NCI-H2029 (cell line): ENCODE data around the gene GTF2I.
"Not testable (repeated sequence)": the region's sequence is repeated elsewhere in the genome, so short reads cannot be mapped to it uniquely, and the experiment has no call there.

Experiments
- DNase-seq: peaks from one replicate; lab custom pipeline; 2025; lab: John Stamatoyannopoulos, UW

GTF2I gene

DNA sequence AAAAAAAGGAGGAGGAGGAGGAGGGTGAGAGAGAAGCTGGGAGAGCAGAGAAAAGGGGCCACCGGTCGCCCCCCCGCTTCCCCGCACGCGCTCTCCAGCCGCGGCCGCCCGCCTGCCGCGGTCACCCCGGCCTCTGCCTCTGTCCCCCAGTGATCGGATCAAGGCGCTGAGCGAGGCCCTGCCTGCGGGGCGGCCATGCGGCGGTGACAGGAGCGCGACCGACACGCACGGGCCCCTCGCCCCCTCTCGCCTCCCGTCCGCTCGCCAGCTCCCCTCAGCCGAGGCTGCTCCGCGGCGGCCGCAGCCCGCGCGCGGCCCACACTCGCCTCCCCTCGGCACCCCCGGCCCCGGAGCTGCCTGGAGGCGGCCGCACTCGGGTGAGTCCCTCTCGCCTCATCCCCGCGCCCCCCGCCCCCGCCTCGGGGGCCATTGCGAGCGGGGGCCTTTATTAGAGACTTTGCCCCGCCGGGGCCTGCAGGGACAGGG is at the start of gene GTF2I:
TSS of gene GTF2I (plus strand) at position 27 of the 486 bp plus-strand sequence. CDS start 31,411 bp downstream, outside the sequence.
- no peak for DNase-seq

DNA sequence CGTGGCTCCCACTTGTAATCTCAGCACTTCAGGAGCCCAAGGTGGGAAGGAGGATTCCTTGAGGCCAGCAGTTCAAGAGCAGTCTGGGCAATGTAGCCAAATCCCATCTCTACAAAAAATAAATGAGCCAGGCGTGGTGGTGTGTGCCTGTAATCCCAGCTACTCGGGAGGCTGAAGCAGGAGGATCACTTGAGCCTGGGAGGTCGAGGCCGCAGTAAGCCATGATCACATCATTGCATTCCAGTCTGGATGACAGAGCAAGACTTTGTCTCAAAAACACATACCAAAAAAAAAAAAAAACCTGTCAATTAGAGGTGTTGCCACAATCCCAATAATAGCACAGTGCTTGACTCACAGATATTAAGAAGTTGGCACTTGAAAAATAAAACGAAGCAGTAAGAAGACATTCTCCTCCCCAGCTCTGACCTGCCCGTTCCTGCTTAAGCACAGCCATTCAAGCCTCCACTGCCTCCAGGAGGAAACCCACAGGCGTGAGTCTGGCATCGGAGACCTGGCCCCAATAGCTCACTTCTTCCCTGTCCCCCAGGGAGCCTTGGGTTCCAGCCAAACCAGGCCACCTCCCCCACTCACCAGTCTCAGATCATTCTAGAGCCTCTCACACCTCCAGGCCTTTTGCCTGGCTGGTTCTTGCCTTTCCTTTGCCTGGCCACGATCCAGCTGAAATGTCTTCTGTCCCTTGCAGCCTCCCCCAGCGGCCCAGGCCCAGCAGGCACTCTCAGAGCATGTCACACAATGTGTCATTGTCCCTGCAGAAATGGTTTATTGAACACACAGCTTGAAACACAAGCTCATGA is 45.3 kb upstream of the GTF2I start:
- DNase-seq: peak; percentile 36

DNA sequence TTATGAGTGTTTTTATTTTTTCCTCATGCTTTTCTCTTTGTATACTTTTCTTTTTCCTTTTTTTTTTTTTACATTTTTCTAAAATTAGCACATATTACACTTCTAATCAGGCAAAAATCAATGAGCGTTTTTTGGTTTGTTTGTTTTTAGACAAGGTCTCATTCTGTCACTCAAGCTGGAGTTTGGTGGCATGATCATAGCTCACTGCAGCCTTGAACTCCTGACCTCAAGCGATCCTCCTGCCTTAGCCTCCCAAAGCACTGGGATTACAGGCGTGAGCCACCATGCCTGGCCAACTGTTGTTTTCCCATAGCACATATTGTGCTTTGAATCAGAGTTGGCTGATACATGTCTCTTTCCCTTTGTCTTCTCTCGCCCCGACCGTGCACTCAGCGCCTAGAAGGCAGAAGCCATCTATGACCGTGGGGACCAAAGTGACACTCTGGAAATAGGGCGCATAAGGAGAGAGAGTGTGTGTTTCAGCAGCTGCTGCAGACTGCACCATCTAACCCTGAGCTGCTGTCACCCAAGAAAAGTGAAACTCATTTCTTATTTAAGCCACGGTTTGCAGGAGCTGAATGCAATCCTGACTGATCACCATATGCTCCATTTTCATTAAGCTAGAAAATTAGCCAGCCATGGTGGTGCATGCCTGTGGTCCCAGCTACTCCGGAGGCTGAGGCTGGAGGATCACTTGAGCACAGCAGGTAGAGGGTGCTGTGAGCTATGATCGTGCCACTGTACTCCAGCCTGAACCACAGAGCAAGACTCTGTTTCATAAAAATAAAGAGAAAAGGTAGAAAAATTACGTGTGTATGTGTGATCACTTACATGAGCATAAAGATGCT is 41.4 kb upstream of the GTF2I start:
- DNase-seq: no peak

DNA sequence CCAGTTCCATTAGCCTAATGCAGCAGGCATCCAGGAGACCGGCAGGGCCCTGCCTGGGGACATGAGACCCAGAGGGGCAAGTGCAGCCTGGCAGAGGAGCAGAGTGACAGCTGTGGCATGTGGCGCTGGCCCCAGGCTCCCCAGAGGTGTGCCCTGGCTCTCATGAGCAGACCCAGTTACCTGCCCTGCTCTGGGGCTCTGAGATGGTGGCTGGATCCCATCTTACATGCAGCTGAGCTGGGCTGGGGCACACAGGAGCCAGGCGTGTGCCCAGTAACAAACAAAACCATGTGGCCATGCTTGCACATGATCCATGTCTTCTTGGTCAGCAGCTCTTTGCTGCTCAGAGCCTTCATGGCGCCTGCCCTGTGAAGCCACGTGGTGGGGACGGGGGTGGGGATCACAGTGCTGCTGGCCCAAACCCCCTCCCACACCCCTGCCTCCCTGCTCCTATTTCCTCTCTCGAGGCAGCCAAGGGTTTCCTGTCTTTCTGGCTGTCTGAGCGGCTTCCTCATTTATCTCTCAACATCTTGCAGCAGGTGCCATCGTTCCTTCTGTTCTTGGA is 40.3 kb upstream of the GTF2I start:
- DNase-seq: peak; percentile 6

DNA sequence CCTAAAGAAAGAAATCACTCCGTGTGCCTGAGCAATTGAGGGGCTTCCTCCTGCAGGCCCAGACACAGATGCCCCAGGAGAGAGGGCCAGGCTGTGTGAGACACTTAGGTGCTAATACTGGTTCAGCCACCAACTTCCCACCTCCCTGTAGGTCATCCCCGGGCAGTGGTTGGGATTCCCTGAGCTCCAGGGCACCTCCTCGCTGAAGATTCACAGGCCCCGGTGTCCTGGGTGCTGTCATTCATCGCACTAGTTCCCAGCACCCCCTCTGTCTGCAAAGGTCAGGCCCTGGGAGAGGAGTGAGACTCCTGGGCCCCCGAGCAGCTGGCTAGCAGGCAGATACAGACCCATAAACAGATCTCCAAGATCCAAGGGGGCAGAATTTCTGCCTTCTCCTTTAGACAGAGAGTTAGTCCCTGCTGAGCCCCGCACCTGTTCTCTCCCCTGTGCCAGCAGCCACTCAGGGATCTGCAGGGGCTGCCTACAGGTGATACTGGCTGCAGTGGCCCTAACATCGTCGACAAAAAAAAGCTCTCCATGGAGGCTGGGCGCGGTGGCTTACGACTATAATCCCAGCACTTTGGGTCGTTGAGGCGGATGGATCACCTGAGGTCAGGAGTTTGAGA is 38.2 kb upstream of the GTF2I start:
- no peak for DNase-seq

DNA sequence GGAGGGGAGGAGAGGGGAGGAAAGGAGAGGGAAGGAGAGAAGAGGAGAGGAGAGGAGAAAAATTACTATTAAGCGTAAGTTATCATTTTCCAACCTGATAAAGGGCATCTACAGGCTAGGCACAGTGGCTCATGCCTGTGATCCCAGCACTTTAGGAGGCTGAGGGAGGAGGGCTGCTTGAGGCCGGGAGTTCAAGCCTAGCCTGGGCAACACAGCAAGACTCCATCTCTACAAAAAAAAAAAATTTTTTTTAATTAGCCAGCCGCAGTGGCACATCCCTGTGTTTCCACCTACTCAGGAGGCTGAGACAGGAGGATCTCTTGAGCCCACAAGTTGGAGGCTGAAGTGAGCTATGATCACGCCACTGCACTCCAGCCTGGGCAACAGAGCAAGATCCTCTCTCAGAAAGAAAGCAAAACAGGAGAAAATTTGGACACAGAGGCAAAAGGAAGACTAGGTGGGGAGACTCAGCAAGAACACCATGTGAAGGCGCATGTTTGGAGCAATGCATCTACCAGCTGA is 35.2 kb upstream of the GTF2I start:
- DNase-seq: no peak

DNA sequence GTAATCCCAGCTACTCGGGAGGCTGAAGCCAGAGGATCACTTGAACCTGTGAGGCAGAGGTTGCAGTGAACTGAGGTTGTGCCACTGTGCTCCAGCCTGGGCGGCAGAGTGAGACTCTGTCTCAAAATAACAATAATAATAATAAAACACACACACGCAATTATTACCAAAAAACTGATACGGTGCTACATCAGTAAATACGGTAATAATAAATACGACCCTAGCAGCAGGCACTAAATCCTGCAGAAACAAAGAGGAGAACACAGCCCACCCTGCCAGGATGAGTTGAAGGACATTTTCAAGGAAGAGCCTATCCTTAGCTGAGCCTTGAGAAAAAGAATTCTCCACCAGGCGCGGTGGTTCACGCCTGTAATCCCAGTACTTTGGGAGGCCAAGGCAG is 34.4 kb upstream of the GTF2I start:
- DNase-seq: no peak

DNA sequence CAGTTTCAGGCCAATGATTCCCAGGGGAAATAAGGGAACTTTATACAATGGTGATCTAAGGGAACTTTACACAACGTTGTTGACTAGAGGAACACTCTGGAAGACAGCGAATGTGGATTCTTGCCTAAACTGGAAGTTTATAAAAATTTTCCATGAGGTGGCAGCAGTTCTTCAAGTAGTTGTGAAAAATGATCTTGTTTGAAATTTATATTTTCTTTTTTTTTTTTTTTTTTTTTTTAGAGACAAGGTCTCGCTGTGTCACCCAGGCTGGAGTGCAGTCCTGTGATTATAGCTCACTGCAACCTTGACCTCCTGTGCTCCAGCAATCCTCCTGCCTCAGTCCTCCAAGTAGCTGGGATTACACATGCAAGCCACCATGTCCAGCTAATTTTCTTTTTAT is 32.1 kb upstream of the GTF2I start:
- no peak for DNase-seq

DNA sequence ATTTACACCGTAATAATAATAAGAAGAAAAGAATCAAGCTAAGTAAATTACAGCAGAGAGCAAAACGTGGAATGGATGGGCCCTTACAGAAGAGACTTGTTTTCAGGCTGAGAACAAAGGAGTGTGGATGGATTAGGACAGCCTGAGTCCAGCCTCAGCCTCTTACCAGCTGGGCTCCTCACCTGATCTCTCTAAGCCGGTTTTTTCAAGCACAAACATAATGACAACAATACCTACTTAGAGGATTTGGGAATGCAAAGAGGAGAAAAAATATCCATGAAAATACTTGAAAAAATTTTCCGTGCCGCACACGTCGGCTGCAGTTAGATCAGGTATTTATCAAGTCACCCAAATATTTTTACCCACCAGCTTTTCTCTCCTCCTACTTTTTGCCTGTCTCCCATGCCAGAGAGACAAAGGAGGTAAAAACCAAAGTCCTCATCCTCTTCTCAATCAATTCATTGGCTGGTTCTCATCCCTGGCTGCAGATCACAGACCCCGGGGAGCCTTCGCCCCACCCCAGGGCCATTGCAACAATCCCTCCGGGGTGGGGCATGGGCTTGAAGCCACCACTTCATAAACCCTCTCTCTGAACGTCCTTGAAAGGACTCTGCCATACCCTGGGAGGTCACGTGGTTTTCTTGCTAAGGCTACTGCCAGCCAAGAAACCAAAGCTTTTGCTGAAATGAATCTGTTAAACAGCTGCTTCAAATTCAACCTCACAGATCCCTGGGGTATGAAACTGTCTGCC is 29.7 kb upstream of the GTF2I start:
- DNase-seq: peak; percentile 50

DNA sequence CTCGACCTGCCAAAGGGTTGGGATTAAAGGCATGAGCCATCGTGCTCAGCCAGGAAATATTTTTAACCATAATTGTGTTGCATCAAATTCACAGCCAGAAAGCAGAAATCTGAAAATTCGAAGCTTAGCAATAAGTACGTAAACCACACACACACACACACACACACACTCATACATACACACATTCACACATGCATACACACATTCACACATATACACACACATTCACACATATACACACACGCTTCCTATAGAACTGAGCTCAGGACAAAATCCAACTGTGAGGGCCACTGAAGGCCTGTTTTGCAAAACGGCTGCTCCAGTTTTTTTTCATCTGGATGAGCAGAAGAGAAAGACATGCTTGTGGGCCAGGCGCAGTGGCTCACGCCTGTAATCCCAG is 25.0 kb upstream of the GTF2I start:
- no peak for DNase-seq

DNA sequence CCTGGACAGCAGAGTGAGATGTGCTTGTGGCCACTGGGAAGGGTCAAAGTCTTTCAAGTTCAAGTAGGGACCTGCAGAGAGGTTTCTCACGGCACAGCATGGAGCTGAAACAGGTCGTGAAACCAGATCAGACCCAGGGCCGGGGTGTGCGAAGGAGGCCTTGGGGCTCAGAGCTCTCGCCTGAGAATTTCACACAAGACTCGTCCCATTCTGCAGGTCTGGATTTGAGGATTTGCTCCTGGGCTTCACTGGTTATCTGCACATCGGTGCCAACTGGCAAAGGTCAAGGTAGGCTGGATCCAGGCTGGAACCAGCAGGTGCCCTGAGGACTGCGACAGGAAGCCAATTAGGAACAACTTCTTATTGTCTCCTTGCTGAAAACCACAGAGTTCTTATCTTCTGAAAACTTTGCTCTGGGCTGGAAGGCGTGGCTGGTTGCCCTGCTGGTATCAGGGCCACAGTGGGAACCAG is 24.0 kb upstream of the GTF2I start:
- DNase-seq: no peak

DNA sequence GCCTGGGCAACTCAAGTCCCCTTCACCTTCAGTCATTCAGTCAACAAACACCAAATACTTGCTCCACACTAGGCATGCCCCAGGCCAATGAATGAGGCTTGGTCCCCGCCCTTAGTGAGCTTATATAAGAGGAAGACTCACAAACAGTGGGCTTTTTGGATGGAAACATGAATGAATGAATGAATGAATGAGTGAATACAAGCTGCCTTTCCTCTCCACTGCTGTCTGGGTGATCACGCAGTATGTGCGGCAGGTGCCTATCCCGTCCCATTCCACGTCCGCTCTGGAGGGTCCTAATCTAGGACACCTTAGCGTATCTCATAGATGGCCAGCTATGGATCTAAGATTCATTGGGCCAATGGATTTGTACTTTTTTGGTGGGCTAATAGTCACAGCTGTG is 19.8 kb upstream of the GTF2I start:
- no peak for DNase-seq

DNA sequence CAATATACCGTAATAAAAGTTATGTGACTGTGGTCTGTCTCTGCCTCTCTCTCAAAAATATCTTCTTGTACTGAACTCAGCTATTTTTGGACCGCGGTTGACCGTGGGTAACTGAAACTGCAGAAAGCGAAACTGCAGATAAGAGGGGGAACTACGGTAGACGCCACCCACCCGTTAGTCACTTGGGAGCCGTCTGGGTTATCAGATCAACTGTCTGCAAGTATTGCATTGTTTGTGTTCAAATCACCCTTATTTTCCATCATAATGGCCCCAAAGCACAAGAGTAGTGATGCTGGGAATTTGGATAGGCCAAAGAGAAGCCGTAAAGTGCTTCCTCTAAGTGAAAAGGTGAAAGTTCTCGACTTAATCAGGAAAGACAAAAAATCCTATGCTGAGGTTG is 7.5 kb upstream of the GTF2I start:
- DNase-seq: not testable (repeated sequence)

DNA sequence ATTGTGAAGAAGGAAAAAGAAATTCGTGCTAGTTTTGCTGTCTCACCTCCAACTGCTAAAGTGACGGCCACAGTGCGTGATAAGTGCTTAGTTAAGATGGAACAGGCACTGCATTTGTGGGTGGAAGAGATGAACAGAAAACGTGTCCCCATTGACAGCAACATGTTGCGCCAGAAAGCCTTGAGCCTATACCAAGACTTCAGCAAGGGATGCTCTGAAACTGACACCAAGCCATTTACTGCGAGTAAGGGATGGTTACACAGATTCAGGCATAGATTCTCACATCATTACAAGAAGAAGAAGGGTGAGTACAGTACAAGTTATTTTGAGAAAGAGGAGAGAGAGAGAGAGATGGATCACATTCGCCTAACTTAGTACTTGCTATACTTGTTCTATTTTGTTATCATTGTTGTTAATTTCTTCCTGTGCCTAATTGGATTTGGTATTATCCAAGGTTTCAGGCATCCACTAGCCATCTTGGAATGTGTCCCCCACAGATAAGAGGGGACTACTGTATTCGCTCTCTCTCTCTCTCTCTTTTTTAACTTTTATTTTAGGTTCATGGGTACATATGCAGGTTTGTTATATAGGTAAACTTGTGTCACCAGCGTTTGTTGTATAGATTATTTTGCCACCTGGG is 6.9 kb upstream of the GTF2I start:
- DNase-seq: not testable (repeated sequence)

DNA sequence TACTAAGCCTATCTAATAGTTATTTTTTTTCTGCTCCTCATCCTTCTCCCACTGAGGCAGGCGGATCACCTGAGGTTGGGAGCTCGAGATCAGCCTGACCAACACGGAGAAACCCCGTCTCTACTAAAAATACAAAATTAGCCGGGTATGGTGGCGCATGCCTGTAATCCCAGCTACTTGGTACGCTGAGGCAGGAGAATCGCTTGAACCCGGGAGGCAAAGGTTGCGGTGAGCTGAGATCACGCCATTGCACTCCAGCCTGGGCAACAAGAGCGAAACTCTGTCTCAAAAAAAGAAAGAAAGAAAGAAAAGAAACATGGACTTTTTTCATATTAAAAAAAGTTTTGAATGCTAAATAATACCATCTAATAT is 6.4 kb upstream of the GTF2I start:
- DNase-seq: not testable (repeated sequence)

DNA sequence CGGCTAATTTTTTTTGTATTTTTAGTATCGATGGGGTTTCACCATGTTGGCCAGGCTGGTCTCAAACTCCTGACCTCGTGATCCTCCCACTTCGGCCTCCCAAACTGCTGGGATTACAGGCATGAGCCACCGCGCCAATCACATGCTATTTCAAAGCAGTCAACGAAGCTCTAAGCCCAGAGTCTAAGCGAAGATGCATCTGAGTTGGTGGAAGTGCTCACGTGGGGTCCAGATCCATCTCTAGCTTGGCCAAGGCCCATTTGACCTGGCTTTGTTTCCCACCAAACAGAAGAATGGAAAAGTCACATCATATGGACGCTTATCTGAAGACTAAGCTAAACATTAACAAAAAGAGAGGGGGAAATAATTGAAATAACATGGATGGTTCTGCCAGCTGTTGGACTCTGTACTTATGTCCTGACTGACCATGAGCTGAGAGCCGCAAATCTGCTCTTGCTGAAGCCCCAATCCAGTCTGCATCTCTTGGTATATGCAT is 3.8 kb upstream of the GTF2I start:
- no peak for DNase-seq

DNA sequence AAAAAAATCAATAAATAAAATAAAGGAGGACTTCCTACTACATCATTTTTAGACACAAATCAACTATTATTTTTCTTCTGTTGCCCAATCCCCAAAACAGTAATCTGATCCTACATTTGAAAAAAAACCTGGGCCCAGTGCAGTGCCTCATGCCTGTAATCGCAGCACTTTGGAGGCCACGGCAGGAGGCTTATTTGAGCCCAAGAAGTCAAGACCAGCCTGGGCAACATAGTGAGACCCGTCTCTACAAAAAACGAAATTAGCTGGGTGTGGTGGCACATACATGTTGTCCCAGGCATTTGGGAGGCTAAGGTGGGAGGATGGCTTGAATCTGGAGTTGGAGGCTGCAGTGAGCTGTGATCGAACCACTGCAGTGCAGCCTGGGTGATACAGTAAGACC is 2.7 kb upstream of the GTF2I start:
- DNase-seq: no peak

DNA sequence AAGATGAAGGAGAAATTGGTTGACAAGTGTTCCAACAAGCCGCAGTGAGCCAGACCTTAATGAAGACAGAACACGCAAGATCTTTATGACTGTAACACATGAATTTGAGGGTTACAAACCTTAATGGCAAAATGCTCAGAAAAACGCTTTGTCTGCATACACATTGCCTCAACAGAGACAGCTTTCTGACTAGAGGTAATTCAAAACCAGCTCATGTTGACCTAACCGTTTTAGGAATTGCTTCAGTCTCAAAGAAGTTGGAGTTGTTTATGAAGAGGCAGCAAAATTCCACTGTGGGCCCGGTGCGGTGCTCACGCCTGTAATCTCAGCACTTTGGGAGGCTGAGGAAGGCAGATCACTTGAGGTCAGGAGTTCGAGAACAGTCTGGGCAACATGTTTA is 2.2 kb upstream of the GTF2I start:
- no peak for DNase-seq

DNA sequence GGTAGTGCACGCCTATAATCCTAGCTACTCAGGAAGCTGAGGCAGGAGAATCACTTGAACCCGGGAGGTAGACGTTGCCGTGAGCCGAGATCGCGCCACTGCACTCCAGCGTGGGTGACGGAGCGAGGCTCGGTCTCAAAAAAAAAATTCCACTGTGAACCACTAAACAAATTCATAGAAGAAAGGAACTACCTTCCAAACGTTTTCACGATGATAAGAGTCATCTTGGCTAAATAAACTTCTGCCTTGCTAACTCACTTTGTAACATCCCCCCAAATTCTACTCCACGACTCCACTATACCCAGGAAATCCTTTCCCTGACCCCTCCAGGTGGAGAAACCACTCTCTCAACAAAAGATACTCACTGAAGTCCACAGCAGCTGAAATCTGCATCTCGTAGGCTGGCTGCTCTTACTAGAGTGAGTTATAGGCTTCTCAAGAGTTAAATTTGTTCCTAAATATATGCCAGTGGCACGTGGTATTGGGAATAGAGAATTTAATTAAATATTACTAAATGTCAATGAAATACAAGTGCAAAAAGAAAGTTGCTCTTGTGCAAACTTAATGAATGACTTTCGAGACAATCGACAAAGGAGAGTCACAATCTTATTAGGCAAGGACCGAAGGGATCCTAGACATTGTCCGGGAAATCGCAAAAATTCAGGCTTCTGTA is 1.6 kb upstream of the GTF2I start:
- no peak for DNase-seq

DNA sequence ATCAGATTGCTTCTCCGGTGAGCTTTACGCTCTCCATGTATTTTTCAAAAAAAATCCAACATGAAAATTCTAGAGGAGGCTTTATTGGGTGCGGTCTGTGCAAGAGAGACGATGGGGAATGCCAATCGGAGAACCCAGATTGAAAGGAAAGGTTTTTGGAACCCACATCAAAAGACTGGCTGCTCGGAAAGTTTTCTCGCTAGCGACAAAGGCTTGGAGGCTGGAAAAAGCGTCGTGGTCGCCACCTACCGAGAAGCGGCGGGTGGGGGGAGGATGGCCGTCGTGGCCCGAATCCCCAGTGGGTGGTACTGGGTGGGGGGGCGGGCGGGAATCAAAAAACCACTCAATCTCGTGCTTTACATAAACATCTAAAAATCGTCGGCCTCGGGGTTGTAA is 1.1 kb upstream of the GTF2I start:
- DNase-seq: no peak
